Endothelial cell (in vitro differentiated cells): ENCODE measurements around the gene METTL24. TPM values are rescaled to one million over a fixed set of nuclear protein-coding genes. Genes with fewer than 3 reads are reported as not detected.

Source experiments
- DNase-seq: peaks from one replicate; pipeline ENCODE4 v3.0.0; 2021; ENCODE audit warnings: low spot score
- H3K27ac Mint-ChIP-seq: one replicate; pipeline ENCODE4 v1.8.0; 2021; ENCODE audit warnings: mixed read lengths, inconsistent platforms; ENCODE audit not compliant: unreplicated experiment
- H3K27me3 Mint-ChIP-seq: one replicate; pipeline ENCODE4 v1.8.0; 2021; ENCODE audit warnings: mild to moderate bottlenecking, moderate library complexity, mixed read lengths, inconsistent platforms; ENCODE audit not compliant: unreplicated experiment
- H3K36me3 Mint-ChIP-seq: one replicate; pipeline ENCODE4 v1.8.0; 2021; ENCODE audit warnings: mild to moderate bottlenecking, low read depth, mixed read lengths, inconsistent platforms; ENCODE audit not compliant: unreplicated experiment
- H3K4me1 Mint-ChIP-seq: one replicate; pipeline ENCODE4 v1.8.0; 2021; ENCODE audit warnings: mild to moderate bottlenecking, mixed read lengths, inconsistent platforms; ENCODE audit not compliant: unreplicated experiment
- H3K4me3 Mint-ChIP-seq: one replicate; pipeline ENCODE4 v1.8.0; 2021; ENCODE audit warnings: mild to moderate bottlenecking, mixed read lengths, inconsistent platforms; ENCODE audit not compliant: unreplicated experiment
- H3K9me3 Mint-ChIP-seq: one replicate; pipeline ENCODE4 v1.8.0; 2021; ENCODE audit warnings: mixed read lengths, inconsistent platforms; ENCODE audit not compliant: unreplicated experiment
- total RNA-seq: library from RNA; stranded (reverse); fragmentation: NEBNext Ultra II Directional; extraction: Animal tissue kit (Norgen Biotek cat#: 25700); gene quantifications from one replicate; pipeline ENCODE4 v1.2.1, GENCODE V29; 2021; ENCODE audit not compliant: unreplicated experiment
- TF ChIP-seq, protein P1 (sequence below): fragments of 200-600 bp; sonication (generic); IDR thresholded peaks from one replicate; pipeline ENCODE4 v1.5.0; 2021; ENCODE audit warnings: antibody characterized with exemption; ENCODE audit not compliant: unreplicated experiment

The METTL24 gene
- total RNA-seq, 1 donor from 2014 or later = 6.5 TPM

DNA sequence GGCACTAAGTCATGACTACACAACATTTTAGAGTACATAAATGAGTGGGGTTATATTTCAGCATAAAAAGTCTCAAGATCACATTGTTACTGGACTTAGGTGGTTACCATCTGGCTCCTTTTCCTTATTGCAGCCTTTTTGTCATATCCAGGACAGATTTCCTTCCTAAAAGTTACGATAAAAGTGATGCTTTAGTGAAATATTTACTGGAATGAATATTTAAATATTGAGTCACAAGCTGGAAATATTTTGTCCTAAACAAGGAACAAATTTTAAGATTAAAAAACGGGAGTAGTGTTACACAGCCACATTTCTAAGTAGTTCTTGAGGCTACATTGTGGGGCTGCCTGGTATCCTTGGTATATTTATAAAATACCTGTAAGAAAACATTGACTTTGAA is 125.7 kb downstream of the METTL24 start:
- H3K4me3 Mint-ChIP-seq = no peak overlapping the region
- H3K9me3 Mint-ChIP-seq = no peaks in the 10 kb centered on the region
- no peak overlapping the region for H3K27ac Mint-ChIP-seq
- H3K36me3 Mint-ChIP-seq = no peaks in the 10 kb centered on the region
- peaks cover under 1% of the 10 kb centered on the region for H3K4me1 Mint-ChIP-seq
- H3K27me3 Mint-ChIP-seq = no peaks in the 10 kb centered on the region
- TF ChIP-seq, protein P1, sequence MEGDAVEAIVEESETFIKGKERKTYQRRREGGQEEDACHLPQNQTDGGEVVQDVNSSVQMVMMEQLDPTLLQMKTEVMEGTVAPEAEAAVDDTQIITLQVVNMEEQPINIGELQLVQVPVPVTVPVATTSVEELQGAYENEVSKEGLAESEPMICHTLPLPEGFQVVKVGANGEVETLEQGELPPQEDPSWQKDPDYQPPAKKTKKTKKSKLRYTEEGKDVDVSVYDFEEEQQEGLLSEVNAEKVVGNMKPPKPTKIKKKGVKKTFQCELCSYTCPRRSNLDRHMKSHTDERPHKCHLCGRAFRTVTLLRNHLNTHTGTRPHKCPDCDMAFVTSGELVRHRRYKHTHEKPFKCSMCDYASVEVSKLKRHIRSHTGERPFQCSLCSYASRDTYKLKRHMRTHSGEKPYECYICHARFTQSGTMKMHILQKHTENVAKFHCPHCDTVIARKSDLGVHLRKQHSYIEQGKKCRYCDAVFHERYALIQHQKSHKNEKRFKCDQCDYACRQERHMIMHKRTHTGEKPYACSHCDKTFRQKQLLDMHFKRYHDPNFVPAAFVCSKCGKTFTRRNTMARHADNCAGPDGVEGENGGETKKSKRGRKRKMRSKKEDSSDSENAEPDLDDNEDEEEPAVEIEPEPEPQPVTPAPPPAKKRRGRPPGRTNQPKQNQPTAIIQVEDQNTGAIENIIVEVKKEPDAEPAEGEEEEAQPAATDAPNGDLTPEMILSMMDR = no peak
- no peak for DNase-seq

DNA sequence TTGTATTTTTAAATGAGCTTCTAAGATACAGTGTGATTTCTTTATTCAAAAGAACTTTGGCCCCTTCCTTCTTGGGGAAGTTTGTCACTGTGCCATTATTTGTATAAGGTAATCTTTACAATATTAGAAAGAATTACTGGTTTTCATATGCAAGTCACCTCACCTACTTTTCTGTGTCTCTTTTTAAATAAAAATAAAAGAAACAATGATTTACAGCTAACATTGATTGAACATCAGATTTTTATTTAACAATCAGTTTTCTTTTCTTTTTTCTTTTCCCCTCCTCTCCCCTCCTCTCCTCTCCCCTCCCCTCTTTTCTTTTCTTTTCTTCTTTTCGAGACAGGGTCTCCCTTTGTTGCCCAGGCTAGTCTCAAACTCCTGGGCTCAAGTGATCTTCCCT is 131.9 kb downstream of the METTL24 start:
- Mint-ChIP-seq H3K27ac (no peak overlapping the region), H3K4me3 (no peak overlapping the region), H3K9me3 (no peaks in the 10 kb centered on the region), H3K4me1 (peaks cover 3% of the 10 kb centered on the region), H3K36me3 (peaks cover 5% of the 10 kb centered on the region), H3K27me3 (no peaks in the 10 kb centered on the region)
- TF ChIP-seq, protein P1 = no peak
- no peak for DNase-seq

DNA sequence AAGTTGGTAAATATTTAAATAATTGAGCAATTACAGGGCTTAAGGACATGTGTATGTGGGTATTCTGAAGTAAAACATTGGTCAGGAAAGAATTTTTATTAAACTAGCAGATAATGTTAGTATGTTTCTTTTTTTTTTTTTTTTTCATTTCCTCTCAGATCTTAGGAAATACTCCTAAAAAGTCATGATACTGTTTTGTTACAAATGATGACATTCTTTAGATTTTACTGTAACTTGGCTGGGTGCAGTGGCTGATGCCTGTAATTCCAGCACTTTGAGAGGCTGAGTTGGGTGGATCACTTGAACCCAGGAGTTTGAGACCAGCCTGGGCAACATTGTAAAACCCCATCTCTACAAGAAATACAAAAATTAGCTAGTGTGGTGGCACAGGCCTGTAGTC is 136.4 kb downstream of the METTL24 start:
- H3K36me3 Mint-ChIP-seq = peaks cover 22% of the 10 kb centered on the region
- no peak for DNase-seq
- no peak overlapping the region for H3K27ac Mint-ChIP-seq
- H3K4me1 Mint-ChIP-seq = no peaks in the 10 kb centered on the region
- TF ChIP-seq, protein P1 = no peak
- no peaks in the 10 kb centered on the region for H3K9me3 Mint-ChIP-seq
- H3K4me3 Mint-ChIP-seq = no peak overlapping the region
- peaks cover 2% of the 10 kb centered on the region for H3K27me3 Mint-ChIP-seq

DNA sequence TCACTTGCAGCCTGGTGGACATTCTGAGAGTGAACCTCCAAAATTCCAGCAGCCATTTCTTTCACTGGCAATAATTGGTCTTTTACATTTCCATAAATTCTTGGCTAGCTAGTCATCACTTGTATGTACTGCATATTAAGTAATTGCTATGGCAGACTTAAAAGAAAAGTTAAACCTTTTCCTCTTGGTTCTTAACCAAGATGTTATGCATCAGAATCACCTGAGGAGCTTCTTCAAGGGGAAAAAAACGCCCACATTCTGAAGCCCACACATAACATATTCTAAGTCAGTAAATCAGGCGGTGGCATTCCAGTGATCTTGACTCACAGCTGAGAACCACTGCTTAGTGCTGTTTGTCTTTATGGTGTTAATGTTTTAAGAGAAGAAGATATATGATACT is 140.9 kb downstream of the METTL24 start:
- Mint-ChIP-seq H3K27ac (no peak overlapping the region), H3K36me3 (peaks cover 33% of the 10 kb centered on the region)

DNA sequence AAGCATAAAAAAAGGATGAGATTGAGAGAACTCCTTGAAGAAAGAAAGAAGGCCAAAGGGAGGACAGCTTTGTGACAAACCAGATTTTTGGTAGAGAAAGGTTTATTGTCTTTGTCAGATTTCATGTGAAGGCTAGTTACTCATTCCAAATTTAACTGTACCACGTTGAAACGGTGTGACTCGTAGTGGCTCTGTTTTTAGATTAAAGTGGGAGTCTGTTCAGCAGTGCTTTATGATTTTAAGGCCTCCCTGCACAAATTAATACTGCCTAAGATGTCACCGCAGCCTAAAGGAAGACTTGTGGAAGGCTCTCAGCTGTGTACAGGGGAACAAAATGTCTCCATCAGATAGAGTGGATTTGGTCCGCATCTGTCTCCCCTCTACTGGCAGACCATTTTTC is 142.0 kb downstream of the METTL24 start:
- DNase-seq = no peak
- TF ChIP-seq, protein P1 = no peak
- peaks cover 2% of the 10 kb centered on the region for H3K27me3 Mint-ChIP-seq
- no peaks in the 10 kb centered on the region for H3K9me3 Mint-ChIP-seq
- H3K36me3 Mint-ChIP-seq = peaks cover 30% of the 10 kb centered on the region
- peak overlapping the region; percentile 4 for H3K4me3 Mint-ChIP-seq
- H3K27ac Mint-ChIP-seq = no peak overlapping the region
- no peaks in the 10 kb centered on the region for H3K4me1 Mint-ChIP-seq

More for the DNA sequence above, 140.9 kb downstream of the METTL24 start:
- Mint-ChIP-seq H3K9me3 (no peaks in the 10 kb centered on the region), H3K4me3 (no peak overlapping the region), H3K27me3 (peaks cover 2% of the 10 kb centered on the region), H3K4me1 (no peaks in the 10 kb centered on the region)
- no peak for DNase-seq
- TF ChIP-seq, protein P1 = no peak
